ENCODE data around the gene HABP2. TPM values are rescaled to one million over a fixed set of nuclear protein-coding genes. Genes with fewer than 3 reads are reported as not detected.

The HABP2 gene
- total and polyA plus RNA-seq, 9 of the 15 experiments (the other 6 are each of a cell fraction or from before 2014, with no cell fraction given), result 0.09 TPM; not detected in 8

DNA sequence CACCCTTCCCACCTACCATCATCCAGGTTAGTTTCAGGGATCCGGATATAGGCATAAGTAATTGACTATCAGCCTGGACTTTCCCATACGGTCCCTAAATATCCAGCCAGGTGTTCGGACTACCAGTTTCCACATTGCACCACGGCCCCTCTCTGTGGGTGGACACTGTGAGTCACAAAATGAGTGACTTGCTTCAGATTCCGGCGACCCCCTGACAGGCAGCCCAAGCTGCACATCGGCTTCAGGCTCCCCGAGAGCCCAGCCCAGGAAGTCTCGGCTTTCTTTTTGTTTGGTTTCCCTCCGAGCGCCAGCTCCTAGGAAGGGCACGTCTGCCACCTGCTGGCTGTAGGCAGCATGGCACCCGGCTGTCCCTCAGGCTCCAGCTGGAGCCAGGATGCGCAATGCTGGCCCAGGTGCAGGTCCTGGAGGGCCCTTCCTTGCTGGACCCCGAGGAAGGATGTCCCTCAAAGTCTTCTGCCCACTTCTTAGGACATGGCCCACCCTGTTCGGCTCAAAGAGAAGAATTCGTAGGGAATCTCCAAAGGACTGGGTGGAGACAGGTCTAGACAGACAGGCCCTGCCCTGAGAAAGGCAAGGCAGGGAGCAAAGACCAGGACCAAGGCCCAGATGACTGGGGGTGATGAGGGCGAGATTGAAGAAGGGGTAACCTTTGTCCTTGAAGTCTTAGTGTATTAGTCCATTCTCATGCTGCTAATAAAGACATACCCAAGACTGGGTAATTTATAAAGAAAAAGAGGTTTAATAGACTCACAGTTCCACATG lies 10.6 kb downstream of the HABP2 start (continued):
- TF ChIP-seq, protein P1, sequence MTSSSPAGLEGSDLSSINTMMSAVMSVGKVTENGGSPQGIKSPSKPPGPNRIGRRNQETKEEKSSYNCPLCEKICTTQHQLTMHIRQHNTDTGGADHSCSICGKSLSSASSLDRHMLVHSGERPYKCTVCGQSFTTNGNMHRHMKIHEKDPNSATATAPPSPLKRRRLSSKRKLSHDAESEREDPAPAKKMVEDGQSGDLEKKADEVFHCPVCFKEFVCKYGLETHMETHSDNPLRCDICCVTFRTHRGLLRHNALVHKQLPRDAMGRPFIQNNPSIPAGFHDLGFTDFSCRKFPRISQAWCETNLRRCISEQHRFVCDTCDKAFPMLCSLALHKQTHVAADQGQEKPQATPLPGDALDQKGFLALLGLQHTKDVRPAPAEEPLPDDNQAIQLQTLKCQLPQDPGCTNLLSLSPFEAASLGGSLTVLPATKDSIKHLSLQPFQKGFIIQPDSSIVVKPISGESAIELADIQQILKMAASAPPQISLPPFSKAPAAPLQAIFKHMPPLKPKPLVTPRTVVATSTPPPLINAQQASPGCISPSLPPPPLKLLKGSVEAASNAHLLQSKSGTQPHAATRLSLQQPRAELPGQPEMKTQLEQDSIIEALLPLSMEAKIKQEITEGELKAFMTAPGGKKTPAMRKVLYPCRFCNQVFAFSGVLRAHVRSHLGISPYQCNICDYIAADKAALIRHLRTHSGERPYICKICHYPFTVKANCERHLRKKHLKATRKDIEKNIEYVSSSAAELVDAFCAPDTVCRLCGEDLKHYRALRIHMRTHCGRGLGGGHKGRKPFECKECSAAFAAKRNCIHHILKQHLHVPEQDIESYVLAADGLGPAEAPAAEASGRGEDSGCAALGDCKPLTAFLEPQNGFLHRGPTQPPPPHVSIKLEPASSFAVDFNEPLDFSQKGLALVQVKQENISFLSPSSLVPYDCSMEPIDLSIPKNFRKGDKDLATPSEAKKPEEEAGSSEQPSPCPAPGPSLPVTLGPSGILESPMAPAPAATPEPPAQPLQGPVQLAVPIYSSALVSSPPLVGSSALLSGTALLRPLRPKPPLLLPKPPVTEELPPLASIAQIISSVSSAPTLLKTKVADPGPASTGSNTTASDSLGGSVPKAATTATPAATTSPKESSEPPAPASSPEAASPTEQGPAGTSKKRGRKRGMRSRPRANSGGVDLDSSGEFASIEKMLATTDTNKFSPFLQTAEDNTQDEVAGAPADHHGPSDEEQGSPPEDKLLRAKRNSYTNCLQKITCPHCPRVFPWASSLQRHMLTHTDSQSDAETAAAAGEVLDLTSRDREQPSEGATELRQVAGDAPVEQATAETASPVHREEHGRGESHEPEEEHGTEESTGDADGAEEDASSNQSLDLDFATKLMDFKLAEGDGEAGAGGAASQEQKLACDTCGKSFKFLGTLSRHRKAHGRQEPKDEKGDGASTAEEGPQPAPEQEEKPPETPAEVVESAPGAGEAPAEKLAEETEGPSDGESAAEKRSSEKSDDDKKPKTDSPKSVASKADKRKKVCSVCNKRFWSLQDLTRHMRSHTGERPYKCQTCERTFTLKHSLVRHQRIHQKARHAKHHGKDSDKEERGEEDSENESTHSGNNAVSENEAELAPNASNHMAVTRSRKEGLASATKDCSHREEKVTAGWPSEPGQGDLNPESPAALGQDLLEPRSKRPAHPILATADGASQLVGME (CRISPR knock-in tag; IDR thresholded peaks at IDR 0.05), result no peak
- TF ChIP-seq CXXC5 (CRISPR knock-in tag; IDR thresholded peaks at IDR 0.05) (no peak), MXD1 (CRISPR knock-in tag; IDR thresholded peaks at IDR 0.05; ENCODE audit: borderline replicate concordance, poor library complexity, severe bottlenecking) (no peak), MCM2 (IDR thresholded peaks at IDR 0.05; ENCODE audit: low read depth) (no peak), ZFP36 (IDR thresholded peaks at IDR 0.05; ENCODE audit: low read depth, low read length, partially characterized antibody) (no peak), CEBPZ (IDR thresholded peaks at IDR 0.05; ENCODE audit: borderline replicate concordance, low read depth, low read length) (no peak), ZC3H4 (CRISPR knock-in tag; IDR thresholded peaks at IDR 0.05; ENCODE audit: borderline replicate concordance) (no peak), RBM34 (IDR thresholded peaks at IDR 0.05; ENCODE audit: borderline replicate concordance, insufficient read depth, low read length) (no peak), KLF1 (tag; IDR thresholded peaks at IDR 0.05) (no peak), SIX5 (IDR thresholded peaks at IDR 0.05; ENCODE audit: borderline replicate concordance in 1 of 2, insufficient read depth in 1 of 2, low read depth in 1 of 2, low read length in 2 of 2) (no peak), E2F5 (CRISPR knock-in tag; IDR thresholded peaks at IDR 0.05) (no peak), ZBTB12 (CRISPR knock-in tag; IDR thresholded peaks at IDR 0.05) (no peak), RB1 (IDR thresholded peaks at IDR 0.05; ENCODE audit: low read depth) (peak; percentile 58; the same call in 1 of the 2 replicates)
